Liver (tissue), 9 donors: ENCODE data around the gene SESN1. TPM values are rescaled to one million over a fixed set of nuclear protein-coding genes. Genes with fewer than 3 reads are reported as not detected.

Experiments used
- DNase-seq: peaks from one replicate; pipeline ENCODE4 v3.0.0-alpha.2; 2017; ENCODE audit warnings: low spot score
- H3K27ac ChIP-seq, 2 donors: one replicate each; pipeline ENCODE4 v1.7.0; 2013; ENCODE audit warnings: inconsistent platforms in 2 of 2, low read length in 2 of 2, control low read depth in 1 of 2, low read depth in 1 of 2, mild to moderate bottlenecking in 1 of 2
- H3K27me3 ChIP-seq, 4 donors: one replicate each; pipeline versions ENCODE4 v1.6.1 to v1.7.0; 2013; ENCODE audit warnings: low read length in 3 of 4, inconsistent platforms in 1 of 4, mild to moderate bottlenecking in 1 of 4, moderate library complexity in 1 of 4; ENCODE audit not compliant: control insufficient read depth in 4 of 4, insufficient read depth in 4 of 4
- H3K36me3 ChIP-seq, 4 donors: one replicate each; pipeline versions ENCODE4 v1.6.1 to v1.7.0; 2013; ENCODE audit warnings: low read length in 3 of 4, mild to moderate bottlenecking in 3 of 4, low read depth in 1 of 4, moderate library complexity in 1 of 4; ENCODE audit not compliant: control insufficient read depth in 4 of 4, insufficient read depth in 3 of 4
- H3K4me1 ChIP-seq, 4 donors: one replicate each; pipeline versions ENCODE4 v1.6.1 to v1.7.0; 2013; ENCODE audit warnings: low read length in 3 of 4, mild to moderate bottlenecking in 3 of 4, moderate library complexity in 1 of 4; ENCODE audit not compliant: control insufficient read depth in 4 of 4, insufficient read depth in 4 of 4
- H3K4me3 ChIP-seq, 3 donors: one replicate each; pipeline versions ENCODE4 v1.6.1 to v1.7.0; 2013; ENCODE audit warnings: low read length in 3 of 3, control low read depth in 1 of 3, low read depth in 1 of 3, mild to moderate bottlenecking in 1 of 3
- H3K9ac ChIP-seq, 2 donors: one replicate each; pipeline ENCODE4 v1.7.0; 2013; ENCODE audit warnings: low read length in 2 of 2, mild to moderate bottlenecking in 2 of 2, moderate library complexity in 2 of 2, control low read depth in 1 of 2, low read depth in 1 of 2
- H3K9me3 ChIP-seq, 4 donors: one replicate each; pipeline versions ENCODE4 v1.6.1 to v1.7.0; 2013; ENCODE audit warnings: low read length in 3 of 4; ENCODE audit not compliant: control insufficient read depth in 4 of 4
- ATF3 ChIP-seq: IDR thresholded peaks from 2 replicates; pipeline ENCODE4 v1.6.1; 2016; ENCODE audit warnings: antibody characterized with exemption
- CTCF ChIP-seq: fragments of 150-350 bp; IDR thresholded peaks from 2 replicates; pipeline ENCODE4 v1.5.1; 2017; ENCODE audit warnings: improper control_type of control experiment, low read depth, low read length; ENCODE audit not compliant: missing input control
- EGR1 ChIP-seq, 2 donors: IDR thresholded peaks; 2 replicates each; pipeline ENCODE4 v1.6.1; 2016 to 2018; ENCODE audit warnings: antibody characterized with exemption in 2 of 2, low read depth in 2 of 2
- FOXA1 ChIP-seq: IDR thresholded peaks from 2 replicates; pipeline ENCODE4 v1.6.1; 2016; ENCODE audit warnings: antibody characterized with exemption
- FOXA2 ChIP-seq: IDR thresholded peaks from 2 replicates; pipeline ENCODE4 v1.6.1; 2016; ENCODE audit warnings: antibody characterized with exemption
- GABPA ChIP-seq, 2 donors: IDR thresholded peaks in 1 of 2; conservative IDR thresholded peaks in 1 of 2; 2 replicates each; pipeline ENCODE4 v1.6.1; 2016; ENCODE audit warnings: antibody characterized with exemption in 2 of 2, mild to moderate bottlenecking in 1 of 2, moderate library complexity in 1 of 2
- HNF4A ChIP-seq, 2 donors: conservative IDR thresholded peaks; 2 replicates each; pipeline ENCODE4 v1.6.1; 2016; ENCODE audit warnings: antibody characterized with exemption in 2 of 2, mild to moderate bottlenecking in 2 of 2
- HNF4G ChIP-seq: IDR thresholded peaks from 2 replicates; pipeline ENCODE4 v1.6.1; 2016; ENCODE audit warnings: antibody characterized with exemption
- JUND ChIP-seq, 2 donors: IDR thresholded peaks; 2 replicates each; pipeline ENCODE4 v1.6.1; 2016; ENCODE audit warnings: antibody characterized with exemption in 2 of 2
- MAX ChIP-seq: IDR thresholded peaks from 2 replicates; pipeline ENCODE4 v1.6.1; 2016; ENCODE audit warnings: antibody characterized with exemption
- NR2F2 ChIP-seq: IDR thresholded peaks from 2 replicates; pipeline ENCODE4 v1.6.1; 2016; ENCODE audit warnings: antibody characterized with exemption
- RAD21 ChIP-seq, 2 donors: IDR thresholded peaks; 2 replicates each; pipeline ENCODE4 v1.6.1; 2016; ENCODE audit warnings: antibody characterized with exemption in 2 of 2, mild to moderate bottlenecking in 2 of 2
- REST ChIP-seq: IDR thresholded peaks from 2 replicates; pipeline ENCODE4 v1.6.1; 2016; ENCODE audit warnings: antibody characterized with exemption, mild to moderate bottlenecking
- RXRA ChIP-seq, 2 donors: IDR thresholded peaks; 2 replicates each; pipeline ENCODE4 v1.6.1; 2017 to 2018; ENCODE audit warnings: antibody characterized with exemption in 2 of 2, mild to moderate bottlenecking in 1 of 2
- SP1 ChIP-seq: IDR thresholded peaks from 2 replicates; pipeline ENCODE4 v1.6.1; 2018; ENCODE audit warnings: antibody characterized with exemption, mild to moderate bottlenecking
- TAF1 ChIP-seq: conservative IDR thresholded peaks from 2 replicates; pipeline ENCODE4 v1.6.1; 2016; ENCODE audit warnings: antibody characterized with exemption, mild to moderate bottlenecking
- YY1 ChIP-seq: IDR thresholded peaks from 2 replicates; pipeline ENCODE4 v1.6.1; 2016; ENCODE audit warnings: antibody characterized with exemption, mild to moderate bottlenecking
- WGBS: extraction: QIAGEN DNeasy Blood & Tissue Kit; methylation state at CpG from one replicate; pipeline ENCODE4 v1.1.7; 2013; 5-methylcytosine and 5-hydroxymethylcytosine counted together
- polyA plus RNA-seq, 2 donors: library from polyadenylated mRNA; stranded (reverse) in 1 of 2; unstranded in 1 of 2; fragments of 200-250 nt in 1 of 2; fragments of >200 nt in 1 of 2; fragmentation: Nextera tagmentation in 1 of 2; extraction: Ambion mirVana in 1 of 2; gene quantifications; one replicate each; pipeline versions ENCODE4 v1.2.1 to v1.2.3, GENCODE V29; 2013 to 2015
- total RNA-seq, 2 donors: library from RNA; depleted of rRNA; stranded (reverse); fragments of >200 nt; gene quantifications; one replicate each; pipeline ENCODE4 v1.2.3, GENCODE V29; 2014
- TF ChIP-seq, protein P1 (sequence below): IDR thresholded peaks from 2 replicates; pipeline ENCODE4 v1.6.1; 2016; ENCODE audit warnings: antibody characterized with exemption
- donor health status: healthy.
- donor health status: healthy.
- donor health status: healthy.
- donor health status: healthy.
- donor health status: healthy.

SESN1 gene
- total and polyA plus RNA-seq, 4 donors = 6.2 to 17.0 (median 11.0) TPM

GRCh38 chr6:108940741-108941140 lies 153.9 kb downstream of the SESN1 start:
- DNase-seq = no peak
- H3K36me3 ChIP-seq = no peaks in the 10 kb centered on the region
- no peak overlapping the region for H3K9ac ChIP-seq
- no peak overlapping the region for H3K27ac ChIP-seq
- no peak for TF ChIP-seq CTCF
- no peak for TF ChIP-seq ATF3
- TF ChIP-seq TAF1 = no peak
- TF ChIP-seq EGR1 (IDR thresholded peaks at IDR 0.05; ENCODE audit: low read depth in 2 of 2) = no peak
- TF ChIP-seq NR2F2 = no peak
- no peak for TF ChIP-seq GABPA (IDR thresholded peaks at IDR 0.05 in 1 of 2, conservative IDR thresholded peaks at IDR 0.05 in 1 of 2)
- TF ChIP-seq, protein P1, sequence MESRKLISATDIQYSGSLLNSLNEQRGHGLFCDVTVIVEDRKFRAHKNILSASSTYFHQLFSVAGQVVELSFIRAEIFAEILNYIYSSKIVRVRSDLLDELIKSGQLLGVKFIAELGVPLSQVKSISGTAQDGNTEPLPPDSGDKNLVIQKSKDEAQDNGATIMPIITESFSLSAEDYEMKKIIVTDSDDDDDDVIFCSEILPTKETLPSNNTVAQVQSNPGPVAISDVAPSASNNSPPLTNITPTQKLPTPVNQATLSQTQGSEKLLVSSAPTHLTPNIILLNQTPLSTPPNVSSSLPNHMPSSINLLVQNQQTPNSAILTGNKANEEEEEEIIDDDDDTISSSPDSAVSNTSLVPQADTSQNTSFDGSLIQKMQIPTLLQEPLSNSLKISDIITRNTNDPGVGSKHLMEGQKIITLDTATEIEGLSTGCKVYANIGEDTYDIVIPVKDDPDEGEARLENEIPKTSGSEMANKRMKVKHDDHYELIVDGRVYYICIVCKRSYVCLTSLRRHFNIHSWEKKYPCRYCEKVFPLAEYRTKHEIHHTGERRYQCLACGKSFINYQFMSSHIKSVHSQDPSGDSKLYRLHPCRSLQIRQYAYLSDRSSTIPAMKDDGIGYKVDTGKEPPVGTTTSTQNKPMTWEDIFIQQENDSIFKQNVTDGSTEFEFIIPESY = no peak
- no peak for TF ChIP-seq RAD21 (IDR thresholded peaks at IDR 0.05)
- TF ChIP-seq HNF4G = no peak
- no peak for TF ChIP-seq RXRA (IDR thresholded peaks at IDR 0.05)
- no peak for TF ChIP-seq HNF4A (conservative IDR thresholded peaks at IDR 0.05)
- TF ChIP-seq YY1 = no peak
- TF ChIP-seq REST = no peak
- no peak for TF ChIP-seq SP1
- no peak for TF ChIP-seq FOXA2
- no peak for TF ChIP-seq JUND (IDR thresholded peaks at IDR 0.05)
- TF ChIP-seq FOXA1 = no peak
- TF ChIP-seq MAX = no peak
- H3K4me1 ChIP-seq = peaks cover 0 to 1% (median 0%) of the 10 kb centered on the region in 4 donors
- 98% methylated on average over 5 of the region's 5 CpGs for WGBS
- no peaks in the 10 kb centered on the region for H3K27me3 ChIP-seq
- no peaks in the 10 kb centered on the region for H3K9me3 ChIP-seq
- no peak overlapping the region for H3K4me3 ChIP-seq
